HepG2 (cell line): ENCODE results near the gene CPLX1. TPM values are rescaled to one million over a fixed set of nuclear protein-coding genes. Genes with fewer than 3 reads are reported as not detected.

Experiments used
- ATAC-seq: fragments of 200-7000 bp; cut with Tn5 transposase; 3 replicates; pipeline ENCODE4 v1.9.1; 2020; ENCODE audit warnings: mild to moderate bottlenecking, moderate library complexity
- BruUV-seq: library from RNA; stranded (reverse); fragments of 400-500 nt; replicated peaks from 2 replicates; lab custom pipeline; 2021; lab: Mats Ljungman, UMichigan
- CTCF ChIA-PET: fragments of 300-600 bp; formaldehyde crosslinking; extraction: SDS; loops from one replicate; lab custom pipeline; 2021; ENCODE audit warnings: low total read pairs, inconsistent platforms, low intra/inter-chr PET ratio; lab: Yijun Ruan, JAX
- POLR2A ChIA-PET: fragments of 350-600 bp; sonication (Branson Sonifier 250); formaldehyde crosslinking; loops from one replicate; lab custom pipeline; 2020; ENCODE audit warnings: antibody characterized with exemption, inconsistent platforms; lab: Yijun Ruan, JAX
- DNase-seq: peaks from one replicate; pipeline ENCODE4 v3.0.0-alpha.2; 2015; ENCODE audit warnings: low spot score
- FAIRE-seq: peaks from 3 replicates; lab custom pipeline; 2011; peaks lifted over from hg19 to GRCh38; lab: Jason Lieb, UNC
- H2AFZ ChIP-seq: one replicate; pipeline ENCODE4 v1.6.1; 2011; ENCODE audit warnings: low read length, inconsistent platforms
- H3K27ac ChIP-seq: fragments of 300-600 bp; 3 replicates; pipeline ENCODE4 v1.8.0; 2011; ENCODE audit warnings: mixed run types, mild to moderate bottlenecking, mixed read lengths, low read length, inconsistent platforms; ENCODE audit not compliant: insufficient read depth; ENCODE audit errors: extremely low read length
- H3K27me3 ChIP-seq, 2 experiments: fragments of 200-600 bp in 1 of 2; 2 replicates in 1 of 2; 3 replicates in 1 of 2; pipeline versions ENCODE4 v1.6.0 to v1.8.0; 2011; ENCODE audit warnings: low read length in 2 of 2, mild to moderate bottlenecking in 2 of 2, moderate library complexity in 2 of 2, inconsistent platforms in 1 of 2; ENCODE audit not compliant: insufficient read depth in 2 of 2, control insufficient read depth in 1 of 2
- H3K36me3 ChIP-seq, 2 experiments: fragments of 200-600 bp in 1 of 2; replicated peaks in 1 of 2; 2 replicates in 1 of 2; 3 replicates in 1 of 2; pipeline versions ENCODE4 v1.5.1 to v1.8.0; 2011; ENCODE audit warnings: low read length in 2 of 2, inconsistent platforms in 1 of 2; ENCODE audit not compliant: insufficient read depth in 2 of 2, control insufficient read depth in 1 of 2
- H3K4me1 ChIP-seq: 2 replicates; pipeline ENCODE4 v1.5.1; 2012; ENCODE audit warnings: low read length, inconsistent platforms; ENCODE audit not compliant: insufficient read depth
- H3K4me2 ChIP-seq: 2 replicates; pipeline ENCODE4 v1.6.0; 2011; ENCODE audit warnings: low read depth, low read length, inconsistent platforms
- H3K4me3 ChIP-seq, 3 experiments: fragments of 200-600 bp in 1 of 3; sonication (generic), shearing (Covaris generic) in 1 of 3; replicated peaks in 1 of 3; 2 replicates each; pipeline ENCODE4 v1.5.1; 2011 to 2016; ENCODE audit warnings: low read length in 3 of 3, inconsistent platforms in 2 of 3, low read depth in 2 of 3, mild to moderate bottlenecking in 2 of 3, control low read depth in 1 of 3, mixed read lengths in 1 of 3; ENCODE audit not compliant: insufficient read depth in 1 of 3
- H3K79me2 ChIP-seq: one replicate; pipeline ENCODE4 v1.6.1; 2011; ENCODE audit warnings: low read length, inconsistent platforms; ENCODE audit not compliant: insufficient read depth
- H3K9ac ChIP-seq: 2 replicates; pipeline ENCODE4 v1.6.0; 2011; ENCODE audit warnings: mild to moderate bottlenecking, low read depth, low read length, inconsistent platforms; ENCODE audit not compliant: insufficient read depth
- H3K9me3 ChIP-seq: 2 replicates; pipeline ENCODE4 v1.5.1; 2012; ENCODE audit warnings: mild to moderate bottlenecking, low read length
- H4K20me1 ChIP-seq: 2 replicates; pipeline ENCODE4 v1.6.0; 2011; ENCODE audit warnings: inconsistent platforms, mild to moderate bottlenecking, low read length, moderate library complexity; ENCODE audit not compliant: insufficient read depth
- AKAP8 ChIP-seq: sonication (generic); formaldehyde crosslinking; IDR thresholded peaks from 2 replicates; pipeline ENCODE4 v1.5.1; 2020; ENCODE audit warnings: mild to moderate bottlenecking, missing genetic modification reagents
- ATRX ChIP-seq: sonication (generic); formaldehyde crosslinking; IDR thresholded peaks from 2 replicates; pipeline ENCODE4 v1.4.0; 2020; ENCODE audit warnings: missing genetic modification reagents, borderline replicate concordance
- CREB1 ChIP-seq, 2 experiments: fragments of 450-650 bp in 1 of 2; IDR thresholded peaks; 2 replicates each; pipeline ENCODE4 v1.6.1; 2016 to 2017; ENCODE audit warnings: control low read depth in 1 of 2, mild to moderate bottlenecking in 1 of 2, missing compliant biosample characterization in 1 of 2, missing genetic modification characterization in 1 of 2
- EED ChIP-seq: sonication (generic); formaldehyde crosslinking; IDR thresholded peaks from 2 replicates; pipeline ENCODE4 v1.5.0; 2020; ENCODE audit warnings: mild to moderate bottlenecking, missing genetic modification reagents
- KMT2B ChIP-seq: IDR thresholded peaks from 2 replicates; pipeline ENCODE4 v1.6.1; 2016; ENCODE audit warnings: missing genetic modification reagents, missing compliant biosample characterization
- MAF1 ChIP-seq: sonication (generic); formaldehyde crosslinking; IDR thresholded peaks from 2 replicates; pipeline ENCODE4 v1.5.0; 2020; ENCODE audit warnings: missing genetic modification reagents, borderline replicate concordance
- NCOR1 ChIP-seq: fragments of 200-600 bp; sonication (generic); IDR thresholded peaks from 2 replicates; pipeline ENCODE4 v1.7.0; 2017; ENCODE audit warnings: antibody characterized with exemption, low read length, borderline replicate concordance
- PRPF4 ChIP-seq: fragments of 200-400 bp; formaldehyde crosslinking; IDR thresholded peaks from 2 replicates; pipeline ENCODE4 v1.6.1; 2016; ENCODE audit warnings: low read length, low read depth; ENCODE audit not compliant: poor library complexity, severe bottlenecking
- REL ChIP-seq: sonication (generic); formaldehyde crosslinking; conservative IDR thresholded peaks from 2 replicates; pipeline ENCODE4 v1.8.0; 2022; ENCODE audit warnings: mild to moderate bottlenecking, missing genetic modification reagents, moderate library complexity
- REXO4 ChIP-seq: sonication (generic); formaldehyde crosslinking; IDR thresholded peaks from 2 replicates; pipeline ENCODE4 v1.8.0; 2022; ENCODE audit warnings: missing genetic modification reagents, mild to moderate bottlenecking, borderline replicate concordance
- SMAD3 ChIP-seq: sonication (generic); formaldehyde crosslinking; IDR thresholded peaks from 2 replicates; pipeline ENCODE4 v1.4.0; 2020; ENCODE audit warnings: missing genetic modification reagents
- THAP7 ChIP-seq: sonication (generic); formaldehyde crosslinking; IDR thresholded peaks from 2 replicates; pipeline ENCODE4 v1.8.1; 2023; ENCODE audit warnings: mild to moderate bottlenecking, missing genetic modification reagents
- YEATS2 ChIP-seq: sonication (generic); formaldehyde crosslinking; IDR thresholded peaks from 2 replicates; pipeline ENCODE4 v1.4.0; 2020; ENCODE audit warnings: missing genetic modification reagents, borderline replicate concordance
- ZBTB7A ChIP-seq: sonication (generic); formaldehyde crosslinking; IDR thresholded peaks from 2 replicates; pipeline ENCODE4 v1.8.0; 2022; ENCODE audit warnings: mild to moderate bottlenecking, missing genetic modification reagents
- ZNF703 ChIP-seq: sonication (generic); formaldehyde crosslinking; IDR thresholded peaks from 2 replicates; pipeline ENCODE4 v1.5.1; 2020; ENCODE audit warnings: missing genetic modification reagents, mild to moderate bottlenecking, moderate library complexity, borderline replicate concordance
- ZNF768 ChIP-seq: sonication (generic); formaldehyde crosslinking; IDR thresholded peaks from 2 replicates; pipeline ENCODE4 v1.4.0; 2020; ENCODE audit warnings: missing genetic modification reagents
- WGBS: methylation state at CpG from one replicate; pipeline ENCODE4 v1.1.6; 2017; ENCODE audit warnings: low lambda C conversion rate; 5-methylcytosine and 5-hydroxymethylcytosine counted together
- in situ Hi-C: cut with HindIII; loops from 2 replicates; pipeline ENCODE4 v1.10.0; 2017; ENCODE audit warnings: low pct_unique_long_range_greater_than_20kb; ENCODE audit not compliant: extremely low pct_ligation_motif_present
- intact Hi-C: fragments of 100-400 bp; cut with micrococcal nuclease; formaldehyde crosslinking; loops from one replicate; pipeline ENCODE4 v1.10.0; 2022; ENCODE audit not compliant: unreplicated experiment
- polyA plus RNA-seq, 8 experiments: library from polyadenylated mRNA; depleted of rRNA in 3 of 8; stranded (reverse) in 7 of 8; unstranded in 1 of 8; fragments of >200 nt; fragmentation: Illumina TruSeq in 4 of 8; extraction: Trizol in 4 of 8; gene quantifications; 2 replicates each; pipeline versions ENCODE4 v1.2.1 to v1.2.3, GENCODE V29; 2011 to 2016; ENCODE audit warnings: low read depth in 4 of 8, missing spikeins in 1 of 8, mixed read lengths in 1 of 8; ENCODE audit not compliant: insufficient read depth in 1 of 8
- total RNA-seq, 5 experiments: library from RNA; depleted of rRNA; stranded (reverse); fragments of >200 nt; fragmentation: Illumina TruSeq; extraction: Trizol; gene quantifications; 2 replicates each; pipeline ENCODE4 v1.2.3, GENCODE V29; 2016; ENCODE audit warnings: low read depth in 1 of 5
- TF ChIP-seq, protein P1 (sequence below): sonication (generic); formaldehyde crosslinking; IDR thresholded peaks from 2 replicates; pipeline ENCODE4 v1.4.0; 2020; ENCODE audit warnings: missing genetic modification reagents, borderline replicate concordance
- TF ChIP-seq, protein P2 (sequence below), 2 experiments: sonication (generic) in 1 of 2; formaldehyde crosslinking in 1 of 2; IDR thresholded peaks; 2 replicates each; pipeline versions ENCODE4 v1.5.1 to v1.6.1; 2011 to 2020; ENCODE audit warnings: borderline replicate concordance in 1 of 2, low read depth in 1 of 2, low read length in 1 of 2, mild to moderate bottlenecking in 1 of 2, missing genetic modification reagents in 1 of 2, moderate library complexity in 1 of 2
- TF ChIP-seq, protein P3 (sequence below): sonication (generic); formaldehyde crosslinking; IDR thresholded peaks from 2 replicates; pipeline ENCODE4 v1.4.0; 2020; ENCODE audit warnings: missing genetic modification reagents

Gene CPLX1
- total and polyA plus RNA-seq, 2 of the 13 experiments (the other 11 are each of a cell fraction or from before 2014, with no cell fraction given) = 0.18 TPM

- H3K9ac ChIP-seq = no peak overlapping the region
- H3K4me3 ChIP-seq = no peak overlapping the region
- H2AFZ ChIP-seq = no peak overlapping the region
- H3K4me2 ChIP-seq = no peak overlapping the region
- ATAC-seq = no peak
- no TSS peak for BruUV-seq
- intact Hi-C loops = no loop called here
- ChIA-PET POLR2A (no interaction called here), CTCF (no interaction called here)
- 94% methylated on average over 15 of the region's 16 CpGs for WGBS
- H4K20me1 ChIP-seq = peaks cover 13% of the 10 kb centered on the region; the same call in 1 of the 2 replicates
- H3K9me3 ChIP-seq = no peaks in the 10 kb centered on the region
- H3K36me3 ChIP-seq = peaks cover 17 to 39% of the 10 kb centered on the region in 2 experiments
- no peak for DNase-seq
- H3K27ac ChIP-seq = no peak overlapping the region
- no peaks in the 10 kb centered on the region for H3K27me3 ChIP-seq
- H3K79me2 ChIP-seq = no peaks in the 10 kb centered on the region
- H3K4me1 ChIP-seq = no peaks in the 10 kb centered on the region
- no peak for TF ChIP-seq PRPF4
- no peak for TF ChIP-seq ZNF703
- no peak for TF ChIP-seq YEATS2 (CRISPR knock-in tag)
- no peak for TF ChIP-seq ZBTB7A (CRISPR knock-in tag)
- TF ChIP-seq ZNF768 (CRISPR knock-in tag) = no peak
- TF ChIP-seq, protein P1, sequence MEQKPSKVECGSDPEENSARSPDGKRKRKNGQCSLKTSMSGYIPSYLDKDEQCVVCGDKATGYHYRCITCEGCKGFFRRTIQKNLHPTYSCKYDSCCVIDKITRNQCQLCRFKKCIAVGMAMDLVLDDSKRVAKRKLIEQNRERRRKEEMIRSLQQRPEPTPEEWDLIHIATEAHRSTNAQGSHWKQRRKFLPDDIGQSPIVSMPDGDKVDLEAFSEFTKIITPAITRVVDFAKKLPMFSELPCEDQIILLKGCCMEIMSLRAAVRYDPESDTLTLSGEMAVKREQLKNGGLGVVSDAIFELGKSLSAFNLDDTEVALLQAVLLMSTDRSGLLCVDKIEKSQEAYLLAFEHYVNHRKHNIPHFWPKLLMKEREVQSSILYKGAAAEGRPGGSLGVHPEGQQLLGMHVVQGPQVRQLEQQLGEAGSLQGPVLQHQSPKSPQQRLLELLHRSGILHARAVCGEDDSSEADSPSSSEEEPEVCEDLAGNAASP (CRISPR knock-in tag) = no peak
- no peak for TF ChIP-seq MAF1
- TF ChIP-seq, protein P2, sequence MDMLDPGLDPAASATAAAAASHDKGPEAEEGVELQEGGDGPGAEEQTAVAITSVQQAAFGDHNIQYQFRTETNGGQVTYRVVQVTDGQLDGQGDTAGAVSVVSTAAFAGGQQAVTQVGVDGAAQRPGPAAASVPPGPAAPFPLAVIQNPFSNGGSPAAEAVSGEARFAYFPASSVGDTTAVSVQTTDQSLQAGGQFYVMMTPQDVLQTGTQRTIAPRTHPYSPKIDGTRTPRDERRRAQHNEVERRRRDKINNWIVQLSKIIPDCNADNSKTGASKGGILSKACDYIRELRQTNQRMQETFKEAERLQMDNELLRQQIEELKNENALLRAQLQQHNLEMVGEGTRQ (IDR thresholded peaks at IDR 0.05; ENCODE audit: low read depth, low read length) = no peak
- TF ChIP-seq, protein P2 (CRISPR knock-in tag; IDR thresholded peaks at IDR 0.05; ENCODE audit: borderline replicate concordance) = no peak
- TF ChIP-seq NCOR1 = no peak
- TF ChIP-seq KMT2B (CRISPR knock-in tag) = no peak
- TF ChIP-seq EED (CRISPR knock-in tag) = no peak
- no peak for TF ChIP-seq SMAD3
- no peak for TF ChIP-seq AKAP8
- TF ChIP-seq, protein P3, sequence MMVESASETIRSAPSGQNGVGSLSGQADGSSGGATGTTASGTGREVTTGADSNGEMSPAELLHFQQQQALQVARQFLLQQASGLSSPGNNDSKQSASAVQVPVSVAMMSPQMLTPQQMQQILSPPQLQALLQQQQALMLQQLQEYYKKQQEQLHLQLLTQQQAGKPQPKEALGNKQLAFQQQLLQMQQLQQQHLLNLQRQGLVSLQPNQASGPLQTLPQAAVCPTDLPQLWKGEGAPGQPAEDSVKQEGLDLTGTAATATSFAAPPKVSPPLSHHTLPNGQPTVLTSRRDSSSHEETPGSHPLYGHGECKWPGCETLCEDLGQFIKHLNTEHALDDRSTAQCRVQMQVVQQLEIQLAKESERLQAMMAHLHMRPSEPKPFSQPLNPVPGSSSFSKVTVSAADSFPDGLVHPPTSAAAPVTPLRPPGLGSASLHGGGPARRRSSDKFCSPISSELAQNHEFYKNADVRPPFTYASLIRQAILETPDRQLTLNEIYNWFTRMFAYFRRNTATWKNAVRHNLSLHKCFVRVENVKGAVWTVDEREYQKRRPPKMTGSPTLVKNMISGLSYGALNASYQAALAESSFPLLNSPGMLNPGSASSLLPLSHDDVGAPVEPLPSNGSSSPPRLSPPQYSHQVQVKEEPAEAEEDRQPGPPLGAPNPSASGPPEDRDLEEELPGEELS (CRISPR knock-in tag) = no peak
- TF ChIP-seq CREB1 (IDR thresholded peaks at IDR 0.05) = no peak
- no peak for TF ChIP-seq CREB1 (CRISPR knock-in tag; IDR thresholded peaks at IDR 0.05)
- no peak for TF ChIP-seq THAP7 (CRISPR knock-in tag)
- TF ChIP-seq REL (CRISPR knock-in tag) = no peak
- no peak for TF ChIP-seq REXO4
- no peak for TF ChIP-seq ATRX (CRISPR knock-in tag)
- no peak for FAIRE-seq
- in situ Hi-C loops = no loop called here
Observed at GRCh38 chr4:738781-739280, 87.1 kb downstream of the CPLX1 start.
